Transverse colon (tissue), 4 donors: ENCODE measurements around the gene MRPL16.

Source experiments
- CTCF ChIP-seq, 5 experiments: fragments of 200-600 bp in 3 of 5; fragments of 450-650 bp in 2 of 5; sonication (generic) in 3 of 5; IDR thresholded peaks; 1 replicate in 2 of 5; 2 replicates in 3 of 5; pipeline ENCODE4 v1.5.1; 2016 to 2017; ENCODE audit warnings: antibody characterized with exemption in 5 of 5, inconsistent platforms in 3 of 5, mild to moderate bottlenecking in 2 of 5, moderate library complexity in 1 of 5
- POLR2A ChIP-seq: fragments of 450-650 bp; IDR thresholded peaks from one replicate; pipeline ENCODE4 v1.6.1; 2016; ENCODE audit warnings: antibody characterized with exemption, mild to moderate bottlenecking, moderate library complexity
- POLR2AphosphoS5 ChIP-seq, 3 donors: sonication (generic); formaldehyde crosslinking; IDR thresholded peaks; one replicate each; pipeline ENCODE4 v1.6.1; 2016; ENCODE audit warnings: antibody characterized with exemption in 3 of 3

GRCh38 chr11:59756558-59756840 is 54.1 kb downstream of the MRPL16 start:
- TF ChIP-seq CTCF (IDR thresholded peaks at IDR 0.05) (no peak), POLR2A (no peak), POLR2AphosphoS5 (IDR thresholded peaks at IDR 0.05) (no peak)
